Gastroesophageal sphincter (tissue), 4 donors: ENCODE measurements around the gene PROCA1. TPM values are rescaled to one million over a fixed set of nuclear protein-coding genes. Genes with fewer than 3 reads are reported as not detected.
A peak's percentile ranks its signal among the peaks of the same experiment; 100 is the strongest.
"Not testable (repeated sequence)": the region's sequence is repeated elsewhere in the genome, so short reads cannot be mapped to it uniquely, and the experiment has no call there.

ENCODE experiments used
- ATAC-seq: fragments of 150-250 bp; one replicate; pipeline ENCODE4 v1.9.1; 2016; ENCODE audit warnings: mild to moderate bottlenecking, moderate library complexity
- H3K27ac ChIP-seq, 4 donors: fragments of 200-600 bp; sonication (generic) in 3 of 4; 1 replicate in 3 of 4; 2 replicates in 1 of 4; pipeline ENCODE4 v1.5.1; 2016 to 2019
- H3K27me3 ChIP-seq: fragments of 200-600 bp; sonication (generic); one replicate; pipeline ENCODE4 v1.5.1; 2019
- H3K36me3 ChIP-seq, 2 donors: fragments of 200-600 bp; sonication (generic); one replicate each; pipeline ENCODE4 v1.5.1; 2019; ENCODE audit warnings: control low read depth in 1 of 2
- H3K4me1 ChIP-seq, 3 donors: fragments of 200-600 bp; sonication (generic); 1 replicate in 2 of 3; 2 replicates in 1 of 3; pipeline ENCODE4 v1.5.1; 2016 to 2019; ENCODE audit warnings: control low read depth in 2 of 3
- H3K4me3 ChIP-seq, 2 donors: fragments of 200-600 bp; sonication (generic); one replicate each; pipeline ENCODE4 v1.5.1; 2019; ENCODE audit warnings: mild to moderate bottlenecking in 1 of 2, moderate library complexity in 1 of 2
- H3K9me3 ChIP-seq, 3 donors: fragments of 200-600 bp; sonication (generic); one replicate each; pipeline ENCODE4 v1.5.1; 2017 to 2019; ENCODE audit warnings: control low read depth in 2 of 3
- EP300 ChIP-seq: sonication (generic); formaldehyde crosslinking; IDR thresholded peaks from one replicate; pipeline ENCODE4 v1.6.1; 2017; ENCODE audit warnings: antibody characterized with exemption, mild to moderate bottlenecking
- POLR2A ChIP-seq, 2 donors: fragments of 450-650 bp; IDR thresholded peaks; one replicate each; pipeline ENCODE4 v1.6.1; 2017; ENCODE audit warnings: antibody characterized with exemption in 2 of 2, mild to moderate bottlenecking in 2 of 2, moderate library complexity in 1 of 2
- POLR2AphosphoS5 ChIP-seq: sonication (generic); formaldehyde crosslinking; IDR thresholded peaks from one replicate; pipeline ENCODE4 v1.6.1; 2017; ENCODE audit warnings: antibody characterized with exemption
- WGBS, 2 donors: methylation state at CpG; one replicate each; pipeline ENCODE4 v1.1.5; 2018; ENCODE audit warnings: low coverage in 1 of 2; 5-methylcytosine and 5-hydroxymethylcytosine counted together
- total RNA-seq, 4 donors: library from RNA; depleted of rRNA; stranded (reverse); fragments of >200 nt; gene quantifications; one replicate each; pipeline ENCODE4 v1.1.0, GENCODE V29; 2016
- TF ChIP-seq, protein P1 (sequence below), 4 experiments: fragments of 200-600 bp in 2 of 4; fragments of 450-650 bp in 2 of 4; sonication (generic) in 1 of 4; IDR thresholded peaks; one replicate each; pipeline ENCODE4 v1.5.1; 2017 to 2019; ENCODE audit warnings: antibody characterized with exemption in 4 of 4, mild to moderate bottlenecking in 2 of 4, moderate library complexity in 2 of 4

PROCA1 gene
- total RNA-seq, 4 donors from 2014 or later = 0.40 to 1.9 (median 1.1) TPM; not detected in 1

DNA sequence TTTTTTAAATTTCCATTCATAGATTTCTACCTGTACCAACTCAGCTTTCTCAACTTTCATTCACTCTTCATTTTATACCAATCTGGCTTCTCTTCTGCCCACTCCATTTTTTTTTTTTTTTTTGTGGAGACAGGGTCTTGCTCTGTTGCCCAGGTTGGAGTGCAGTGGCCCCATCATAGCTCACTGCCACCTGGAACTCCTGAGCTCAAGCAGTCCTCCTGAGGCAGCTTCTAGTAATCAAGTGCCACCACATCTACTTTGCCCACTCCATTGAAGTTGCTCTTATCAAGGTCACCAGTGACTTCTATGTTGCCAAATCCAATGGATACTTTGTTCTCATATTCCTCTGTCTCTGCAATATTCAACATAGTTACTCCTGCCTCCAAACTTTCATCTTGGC is 48.0 kb downstream of the PROCA1 start:
- Histone ChIP-seq H3K27ac (peak overlapping the region in 2 of 4 donors; percentile 97 to 99), H3K27me3 (no peaks in the 10 kb centered on the region), H3K4me3 (peak overlapping the region in 1 of 2 donors; percentile 78), H3K4me1 (peaks cover 6 to 79% (median 23%) of the 10 kb centered on the region in 3 donors), H3K9me3 (no peaks in the 10 kb centered on the region), H3K36me3 (peaks cover 0 to 47% of the 10 kb centered on the region in 2 donors)
- no peak for ATAC-seq
- TF ChIP-seq, protein P1, sequence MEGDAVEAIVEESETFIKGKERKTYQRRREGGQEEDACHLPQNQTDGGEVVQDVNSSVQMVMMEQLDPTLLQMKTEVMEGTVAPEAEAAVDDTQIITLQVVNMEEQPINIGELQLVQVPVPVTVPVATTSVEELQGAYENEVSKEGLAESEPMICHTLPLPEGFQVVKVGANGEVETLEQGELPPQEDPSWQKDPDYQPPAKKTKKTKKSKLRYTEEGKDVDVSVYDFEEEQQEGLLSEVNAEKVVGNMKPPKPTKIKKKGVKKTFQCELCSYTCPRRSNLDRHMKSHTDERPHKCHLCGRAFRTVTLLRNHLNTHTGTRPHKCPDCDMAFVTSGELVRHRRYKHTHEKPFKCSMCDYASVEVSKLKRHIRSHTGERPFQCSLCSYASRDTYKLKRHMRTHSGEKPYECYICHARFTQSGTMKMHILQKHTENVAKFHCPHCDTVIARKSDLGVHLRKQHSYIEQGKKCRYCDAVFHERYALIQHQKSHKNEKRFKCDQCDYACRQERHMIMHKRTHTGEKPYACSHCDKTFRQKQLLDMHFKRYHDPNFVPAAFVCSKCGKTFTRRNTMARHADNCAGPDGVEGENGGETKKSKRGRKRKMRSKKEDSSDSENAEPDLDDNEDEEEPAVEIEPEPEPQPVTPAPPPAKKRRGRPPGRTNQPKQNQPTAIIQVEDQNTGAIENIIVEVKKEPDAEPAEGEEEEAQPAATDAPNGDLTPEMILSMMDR (IDR thresholded peaks at IDR 0.05) = no peak
- TF ChIP-seq EP300 (no peak), POLR2AphosphoS5 (no peak), POLR2A (IDR thresholded peaks at IDR 0.05) (no peak)

DNA sequence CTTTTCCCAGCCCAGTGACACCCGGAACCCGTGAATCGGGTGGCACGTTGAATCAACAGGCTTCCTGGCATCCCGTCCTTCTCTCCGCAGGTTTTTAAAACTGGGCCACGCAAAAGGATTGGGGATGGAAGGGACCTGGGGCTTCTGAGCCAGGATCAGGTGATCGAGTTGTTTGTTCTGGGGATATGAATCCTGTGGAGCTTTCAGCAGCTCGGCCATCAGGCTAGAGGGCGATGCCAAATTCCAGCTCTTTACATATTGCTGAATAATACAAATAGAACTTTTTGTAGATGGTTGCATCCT is 49.2 kb downstream of the PROCA1 start:
- WGBS, 2 donors = 0% methylated on average over 10 of the region's 10 CpGs; no CpG with 5 or more reads in 1 of the 2 donors
- Histone ChIP-seq H3K36me3 (peaks cover 0 to 47% of the 10 kb centered on the region in 2 donors), H3K4me3 (peak overlapping the region; percentile 78 to 80), H3K27me3 (no peaks in the 10 kb centered on the region), H3K27ac (peak overlapping the region; percentile 83 to 99 (median 97)), H3K9me3 (no peaks in the 10 kb centered on the region), H3K4me1 (peaks cover 6 to 67% (median 23%) of the 10 kb centered on the region in 3 donors)
- no peak for TF ChIP-seq EP300
- TF ChIP-seq, protein P1 (IDR thresholded peaks at IDR 0.05) = peak in 1 of 4 experiments; percentile 4
- ATAC-seq = no peak

DNA sequence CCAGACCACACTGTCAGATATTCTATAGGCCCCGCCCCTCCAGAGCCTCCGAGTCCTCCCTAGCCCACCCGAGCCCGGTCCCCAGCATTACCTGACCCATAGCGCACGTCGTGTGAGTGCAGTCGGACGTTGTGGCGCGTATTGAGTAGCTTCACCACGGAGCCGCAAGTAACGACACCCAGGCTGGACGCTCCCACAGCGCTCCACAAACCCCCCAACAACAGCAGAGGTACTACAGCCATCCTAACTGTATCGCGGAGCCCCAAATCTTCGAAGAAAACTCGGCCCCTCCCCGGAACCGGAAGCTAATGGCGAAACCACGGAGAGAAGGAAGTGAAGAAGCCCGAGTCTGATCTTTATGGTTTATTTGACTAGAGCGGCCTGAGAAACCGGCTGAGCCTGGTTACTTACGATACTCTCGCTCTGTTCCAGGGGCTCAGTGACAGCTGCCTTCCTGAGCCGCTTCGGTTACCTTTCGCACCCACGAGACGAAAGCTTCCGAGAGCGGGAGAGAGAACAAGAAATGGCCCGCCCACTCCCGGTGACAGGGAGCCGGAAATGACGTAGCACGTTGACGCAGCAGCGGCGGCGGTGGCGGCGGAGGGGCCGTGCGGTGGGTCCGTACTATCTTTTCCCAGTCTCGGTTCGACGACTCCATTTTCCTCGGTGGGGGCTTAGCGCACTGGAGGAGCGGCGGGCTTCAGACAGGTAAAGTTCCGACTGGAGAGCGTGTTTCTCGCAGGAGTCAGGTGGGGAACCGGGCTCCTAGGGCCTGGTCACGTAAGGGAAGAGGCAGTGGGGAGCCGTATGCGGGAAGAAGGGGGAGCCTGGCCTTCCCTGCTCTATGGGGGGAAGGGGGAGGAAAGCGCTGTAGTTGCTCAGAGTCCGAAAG is 49.8 kb downstream of the PROCA1 start, which contains the start of the genes SDF2 and SUPT6H:
TSS of gene SDF2 (minus strand) at position 272 of the 892 bp plus-strand sequence. CDS start at position 242, 30 bp downstream.
TSS of gene SUPT6H (plus strand) at position 571 of the 892 bp plus-strand sequence. CDS start 11,197 bp downstream, outside the sequence.
- Histone ChIP-seq H3K36me3 (peaks cover 0 to 51% of the 10 kb centered on the region in 2 donors), H3K4me1 (peaks cover 6 to 64% (median 23%) of the 10 kb centered on the region in 3 donors), H3K27me3 (no peaks in the 10 kb centered on the region), H3K4me3 (peak within 1 kb of the TSS; percentile 78 to 80), H3K9me3 (no peaks in the 10 kb centered on the region), H3K27ac (peak within 1 kb of the TSS; percentile 83 to 99 (median 97))
- peak; percentile 95 for ATAC-seq
- WGBS, 2 donors = 0% methylated on average over 5 to 18 of the region's 66 CpGs
- TF ChIP-seq, protein P1 (IDR thresholded peaks at IDR 0.05) = no peak
- TF ChIP-seq POLR2A (IDR thresholded peaks at IDR 0.05) = peak; percentile 82 to 88
- TF ChIP-seq POLR2AphosphoS5 = peak; percentile 96

DNA sequence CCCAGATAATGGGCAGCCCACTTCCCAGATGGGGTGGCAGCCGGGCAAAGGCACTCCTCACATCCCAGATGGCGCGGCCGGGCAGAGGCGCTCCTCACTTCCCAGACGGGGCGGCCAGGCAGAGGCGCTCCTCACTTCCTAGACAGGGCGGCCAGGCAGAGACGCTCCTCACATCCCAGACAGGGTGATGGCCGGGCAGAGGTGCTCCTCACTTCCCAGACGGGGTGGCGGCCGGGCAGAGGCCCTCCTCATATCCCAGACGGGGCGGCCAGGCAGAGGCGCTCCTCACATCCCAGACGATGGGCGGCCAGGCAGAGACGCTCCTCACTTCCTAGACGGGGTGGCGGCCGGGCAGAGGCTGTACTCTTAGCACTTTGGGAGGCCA is 52.2 kb downstream of the PROCA1 start:
- Histone ChIP-seq H3K36me3 (peaks cover 0 to 47% of the 10 kb centered on the region in 2 donors), H3K4me1 (peaks cover 6 to 40% (median 19%) of the 10 kb centered on the region in 3 donors)
- not testable (repeated sequence) for H3K27ac ChIP-seq, H3K4me3 ChIP-seq, H3K27me3 ChIP-seq, H3K9me3 ChIP-seq, ATAC-seq
- no CpG with 5 or more reads among the region's 23 CpGs for WGBS, 2 donors

DNA sequence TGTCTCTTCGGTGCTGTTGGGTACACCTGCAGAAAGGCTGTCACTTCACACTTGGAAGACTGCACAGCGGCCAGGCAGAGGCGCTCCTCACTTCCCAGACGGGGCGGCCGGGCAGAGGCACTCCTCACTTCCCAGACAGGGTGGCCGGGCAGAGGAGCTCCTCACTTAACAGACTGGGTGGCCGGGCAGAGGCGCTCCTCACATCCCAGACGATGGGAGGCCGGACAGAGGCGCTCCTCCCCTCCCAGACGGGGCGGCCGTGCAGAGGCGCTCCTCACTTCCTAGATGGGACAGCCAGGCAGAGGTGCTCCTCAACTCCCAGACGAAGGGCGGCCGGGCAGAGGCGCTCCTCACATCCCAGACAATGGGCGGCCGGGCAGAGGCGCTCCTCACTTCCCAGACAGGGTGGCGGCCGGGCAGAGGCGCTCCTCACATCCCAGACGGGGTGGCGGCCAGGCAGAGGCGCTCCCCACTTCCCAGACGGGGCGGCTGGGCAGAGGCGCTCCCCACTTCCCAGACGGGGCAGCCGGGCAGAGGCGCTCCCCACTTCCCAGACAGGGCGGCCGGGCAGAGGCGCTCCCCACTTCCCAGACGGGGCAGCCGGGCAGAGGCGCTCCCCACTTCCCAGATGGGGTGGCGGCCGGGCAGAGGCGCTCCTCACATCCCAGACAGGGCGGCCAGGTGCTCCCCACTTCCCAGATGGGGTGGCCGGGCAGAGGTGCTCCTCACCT is 52.8 kb downstream of the PROCA1 start:
- not testable (repeated sequence) for H3K27ac ChIP-seq, H3K4me3 ChIP-seq, H3K27me3 ChIP-seq, H3K9me3 ChIP-seq, ATAC-seq
- no CpG with 5 or more reads among the region's 46 CpGs for WGBS, 2 donors
- peaks cover 6 to 34% (median 15%) of the 10 kb centered on the region in 3 donors for H3K4me1 ChIP-seq
- H3K36me3 ChIP-seq = peaks cover 0 to 53% of the 10 kb centered on the region in 2 donors

DNA sequence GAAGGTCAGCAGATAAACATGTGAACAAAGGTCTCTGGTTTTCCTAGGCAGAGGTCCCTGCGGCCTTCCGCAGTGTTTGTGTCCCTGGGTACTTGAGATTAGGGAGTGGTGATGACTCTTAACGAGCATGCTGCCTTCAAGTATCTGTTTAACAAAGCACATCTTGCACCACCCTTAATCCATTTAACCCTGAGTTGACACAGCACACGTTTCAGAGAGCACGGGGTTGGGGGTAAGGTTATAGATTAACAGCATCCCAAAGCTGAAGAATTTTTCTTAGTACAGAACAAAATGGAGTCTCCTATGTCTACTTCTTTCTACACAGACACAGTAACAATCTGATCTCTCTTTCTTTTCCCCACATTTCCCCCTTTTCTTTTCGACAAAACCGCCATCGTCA is 53.3 kb downstream of the PROCA1 start:
- H3K27ac ChIP-seq, ATAC-seq, H3K9me3 ChIP-seq, H3K27me3 ChIP-seq, H3K4me3 ChIP-seq: not testable (repeated sequence)
- H3K36me3 ChIP-seq = peaks cover 0 to 59% of the 10 kb centered on the region in 2 donors
- WGBS, 2 donors = no CpG with 5 or more reads among the region's 8 CpGs
- H3K4me1 ChIP-seq = peaks cover 5 to 28% (median 13%) of the 10 kb centered on the region in 3 donors
